ENCODE data around the gene SPAG16. TPM values are rescaled to one million over a fixed set of nuclear protein-coding genes. Genes with fewer than 3 reads are reported as not detected.
A peak's percentile ranks its signal among the peaks of the same experiment; 100 is the strongest.
"Not testable (repeated sequence)": the region's sequence is repeated elsewhere in the genome, so short reads cannot be mapped to it uniquely, and the experiment has no call there.

The SPAG16 gene
- total and polyA plus RNA-seq, 12 donors = 8.4 to 28.3 (median 19.1) TPM

GRCh38 chr2:214057986-214058385, 773.7 kb downstream of the SPAG16 start:
- Histone ChIP-seq H3K9me3 (peaks cover 0 to 2% (median 0%) of the 10 kb centered on the region in 11 donors), H3K27me3 (no peaks in the 10 kb centered on the region), H3K4me3 (no peak overlapping the region), H3K36me3 (no peaks in the 10 kb centered on the region), H3K4me1 (no peaks in the 10 kb centered on the region), H3K27ac (no peak overlapping the region)
- intact Hi-C loops (cut with DNase I) = no loop called here
- ATAC-seq (no peak), DNase-seq (no peak)
- 56 to 81% methylated on average over 2 of the region's 2 CpGs for WGBS, 2 donors
- no peak for TF ChIP-seq CTCF (IDR thresholded peaks at IDR 0.05)

GRCh38 chr2:214062279-214062678, 778.0 kb downstream of the SPAG16 start:
- ATAC-seq; H3K4me1 ChIP-seq; H3K27ac ChIP-seq; H3K36me3 ChIP-seq; DNase-seq; H3K9me3 ChIP-seq; intact Hi-C loops (cut with DNase I); H3K4me3 ChIP-seq; H3K27me3 ChIP-seq: not testable (repeated sequence)
- WGBS, 2 donors = 90% methylated on average over 5 of the region's 5 CpGs

- no peak for DNase-seq
- H3K4me3 ChIP-seq = no peak overlapping the region
- intact Hi-C loops (cut with DNase I) = no loop called here
- no peaks in the 10 kb centered on the region for H3K4me1 ChIP-seq
- no peak for TF ChIP-seq CTCF (IDR thresholded peaks at IDR 0.05)
- H3K36me3 ChIP-seq = no peaks in the 10 kb centered on the region
- no peak for ATAC-seq
- 79 to 90% methylated on average over 2 of the region's 2 CpGs for WGBS, 2 donors
- H3K9me3 ChIP-seq = peaks cover 0 to 5% (median 0%) of the 10 kb centered on the region in 11 donors
- no peaks in the 10 kb centered on the region for H3K27me3 ChIP-seq
- H3K27ac ChIP-seq = no peak overlapping the region
Observed at GRCh38 chr2:214064471-214064870, 780.2 kb downstream of the SPAG16 start.

GRCh38 chr2:214066862-214067261, 782.6 kb downstream of the SPAG16 start:
- intact Hi-C loops (cut with DNase I) = no loop called here
- TF ChIP-seq CTCF (IDR thresholded peaks at IDR 0.05) = no peak
- Histone ChIP-seq H3K4me3 (no peak overlapping the region), H3K36me3 (no peaks in the 10 kb centered on the region), H3K27ac (no peak overlapping the region), H3K27me3 (no peaks in the 10 kb centered on the region), H3K9me3 (peaks cover 0 to 5% (median 0%) of the 10 kb centered on the region in 11 donors), H3K4me1 (no peaks in the 10 kb centered on the region)
- WGBS, 2 donors = 41 to 50% methylated on average over 2 of the region's 2 CpGs
- no peak for ATAC-seq
- no peak for DNase-seq

- no peak overlapping the region for H3K27ac ChIP-seq
- no peaks in the 10 kb centered on the region for H3K36me3 ChIP-seq
- DNase-seq (no peak), ATAC-seq (peak in 2 of 8 donors; percentile 34 to 76)
- intact Hi-C loops (cut with DNase I) = no loop called here
- no peaks in the 10 kb centered on the region for H3K9me3 ChIP-seq
- no peaks in the 10 kb centered on the region for H3K27me3 ChIP-seq
- H3K4me3 ChIP-seq = no peak overlapping the region
- TF ChIP-seq CTCF (IDR thresholded peaks at IDR 0.05) = no peak
- no peaks in the 10 kb centered on the region for H3K4me1 ChIP-seq
- 56 to 76% methylated on average over 2 of the region's 2 CpGs for whole genome bisulfite sequencing, 2 donors
Observed at GRCh38 chr2:214069254-214069653, 785.0 kb downstream of the SPAG16 start.

All from heart right ventricle (tissue), 16 donors.